Epidermal melanocyte (primary cell): Measurements from ENCODE around the gene CYP26B1.

ENCODE experiments used
- DNase-seq: peaks from one replicate; pipeline ENCODE4 v3.0.0; 2011; ENCODE audit warnings: low spot score; ENCODE audit not compliant: insufficient read length

CYP26B1 gene

DNA sequence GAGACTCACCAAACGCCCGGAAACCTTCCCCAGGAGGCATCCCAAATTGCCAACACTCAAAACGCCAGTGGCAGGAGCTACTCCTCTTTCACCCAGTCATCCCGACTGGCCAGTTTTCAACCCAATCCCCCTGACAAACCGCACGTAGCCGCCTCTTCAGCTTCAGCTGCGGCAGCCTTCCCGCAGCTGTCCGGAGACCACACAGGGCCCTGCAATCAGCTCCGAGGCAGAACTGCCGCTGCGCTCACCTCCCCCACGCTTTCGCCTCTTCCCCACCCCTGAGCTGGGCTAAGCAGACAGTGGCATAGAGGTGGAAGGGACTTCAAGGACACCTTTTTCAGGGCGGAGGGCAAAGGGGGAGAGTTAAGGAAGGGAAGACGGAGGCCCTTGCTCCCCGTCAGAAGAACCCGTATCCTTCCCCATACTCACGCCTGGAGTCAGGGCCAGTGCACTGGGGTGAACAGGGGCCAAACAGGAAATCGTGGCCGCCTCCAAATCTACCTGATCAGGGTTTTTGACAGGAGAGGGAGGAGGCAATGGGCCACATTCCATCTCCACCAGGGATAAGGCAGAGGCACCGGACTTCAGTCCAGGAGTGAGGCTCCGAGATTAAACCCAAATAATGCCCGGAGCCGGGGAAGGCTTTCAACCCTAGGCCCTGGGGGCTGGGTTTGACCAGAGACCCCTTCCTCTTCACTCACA lies 16.9 kb downstream of the CYP26B1 start:
- no peak for DNase-seq

DNA sequence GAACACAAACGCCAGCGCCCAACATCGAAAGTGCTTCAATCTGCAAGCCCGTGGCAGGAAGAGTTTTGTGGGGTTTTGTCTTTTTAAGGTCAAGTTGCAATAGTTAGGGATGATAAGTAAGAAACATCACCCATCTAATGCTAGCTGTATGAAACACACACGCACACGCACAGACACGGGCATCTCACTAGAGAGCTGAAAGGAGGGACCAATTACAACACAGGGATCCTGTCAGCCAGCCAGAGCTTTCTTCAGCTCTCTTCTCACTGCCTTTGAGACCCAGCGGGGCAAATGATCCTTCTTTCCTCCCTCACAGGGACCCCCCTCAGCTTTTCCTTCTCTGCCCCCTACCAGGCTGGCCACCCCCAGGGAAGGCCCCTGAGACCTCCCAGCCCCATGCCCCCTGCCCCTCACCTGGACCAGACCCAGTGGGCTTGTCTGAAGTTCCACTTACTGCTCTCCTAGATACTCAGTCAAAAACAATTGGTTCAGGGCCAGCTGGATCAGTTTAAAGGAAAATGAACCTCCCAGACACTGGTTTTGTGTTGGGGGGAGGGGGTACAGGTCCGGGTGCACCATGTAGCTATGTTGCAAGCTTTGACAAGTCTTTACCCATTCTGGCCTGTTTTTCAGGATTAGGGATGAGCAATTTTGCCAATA lies 17.9 kb downstream of the CYP26B1 start:
- DNase-seq, result no peak

DNA sequence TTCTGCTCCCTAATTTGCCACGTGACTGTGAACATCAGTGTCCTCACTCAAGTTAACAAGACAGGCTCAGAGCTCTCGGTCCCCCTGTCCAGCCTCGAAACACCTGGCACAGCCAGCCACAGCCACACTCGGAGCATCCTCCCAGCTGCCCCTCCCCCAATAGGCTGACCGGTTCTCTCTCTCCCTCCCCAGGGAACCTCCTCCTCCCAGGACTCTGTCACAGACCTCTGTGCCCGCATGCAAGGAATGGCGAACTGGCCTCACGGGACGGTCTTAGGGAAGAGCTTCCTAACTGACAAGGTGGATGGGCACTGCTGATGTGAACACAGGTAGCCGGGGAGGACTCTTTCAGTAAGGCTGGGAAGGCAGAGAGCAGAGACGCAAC lies 18.8 kb downstream of the CYP26B1 start:
- DNase-seq, result no peak

DNA sequence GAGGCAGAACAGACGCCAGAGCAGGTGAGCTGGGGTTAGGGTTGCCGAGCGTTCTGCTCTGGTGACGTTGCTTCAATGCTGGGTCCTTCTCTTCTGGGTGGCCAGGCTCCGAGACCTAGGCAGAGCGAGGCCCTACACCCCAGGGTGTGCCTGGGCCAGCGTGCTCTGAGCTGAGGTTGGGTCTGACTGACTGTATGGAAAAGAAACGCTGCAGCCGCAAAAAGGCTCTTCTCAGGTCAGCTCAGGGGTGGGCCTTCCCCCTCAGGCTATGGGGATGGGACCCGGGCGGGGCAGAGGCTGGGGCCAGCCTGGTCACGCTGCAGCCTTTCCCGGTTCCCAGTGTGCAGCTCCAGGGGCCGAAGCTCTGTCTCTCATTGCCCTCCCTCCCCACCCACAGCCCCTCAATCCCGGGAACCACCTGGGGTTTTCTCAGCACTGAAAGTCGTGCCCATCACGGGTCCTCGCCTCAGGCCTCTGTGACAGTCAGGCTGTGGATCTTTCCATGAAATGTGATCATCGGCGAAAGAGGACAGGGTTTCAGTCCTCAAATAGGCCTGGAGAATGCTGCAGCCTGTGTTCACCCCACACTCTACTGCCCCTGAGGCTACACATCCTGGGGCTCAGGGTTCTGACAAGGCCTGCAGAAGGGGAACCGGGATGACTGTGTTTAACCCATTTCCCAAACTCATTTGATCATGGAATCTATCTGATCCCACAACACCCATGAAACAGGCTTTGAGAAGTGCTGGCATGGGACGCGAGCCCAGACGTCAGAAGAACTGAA lies 19.4 kb downstream of the CYP26B1 start:
- no peak for DNase-seq

DNA sequence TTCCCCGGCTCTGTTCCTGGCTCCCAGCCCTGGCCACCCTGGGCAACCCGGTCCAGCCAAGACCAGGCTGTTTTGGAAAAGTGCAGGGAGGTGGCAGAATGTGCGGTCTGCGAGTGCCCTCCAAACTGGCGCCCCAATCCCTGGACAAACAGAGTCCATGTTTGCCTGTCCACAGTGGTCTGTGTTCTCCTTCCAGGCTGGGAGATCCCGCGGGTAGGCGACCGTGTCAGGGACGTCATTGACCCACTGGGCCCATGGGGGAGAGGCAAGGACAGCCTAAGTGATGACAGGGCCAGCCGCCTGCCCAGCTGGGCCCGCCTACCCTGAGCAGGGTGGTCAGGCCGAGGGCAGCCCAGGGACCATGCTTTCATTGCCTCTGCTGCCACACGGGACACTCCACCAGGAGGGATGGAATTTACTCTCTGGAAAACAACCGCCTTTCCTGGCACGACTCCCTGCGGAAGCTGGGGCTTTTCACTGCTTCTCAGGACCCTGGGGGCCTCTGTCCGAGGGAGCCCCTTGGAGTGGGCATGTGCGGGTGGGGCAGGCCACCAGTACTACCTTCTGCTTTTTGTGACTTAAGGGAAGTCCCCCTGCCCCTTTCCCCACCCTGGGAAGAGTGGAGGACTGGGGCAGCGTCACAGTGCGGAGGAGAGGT lies 20.1 kb downstream of the CYP26B1 start:
- no peak for DNase-seq

DNA sequence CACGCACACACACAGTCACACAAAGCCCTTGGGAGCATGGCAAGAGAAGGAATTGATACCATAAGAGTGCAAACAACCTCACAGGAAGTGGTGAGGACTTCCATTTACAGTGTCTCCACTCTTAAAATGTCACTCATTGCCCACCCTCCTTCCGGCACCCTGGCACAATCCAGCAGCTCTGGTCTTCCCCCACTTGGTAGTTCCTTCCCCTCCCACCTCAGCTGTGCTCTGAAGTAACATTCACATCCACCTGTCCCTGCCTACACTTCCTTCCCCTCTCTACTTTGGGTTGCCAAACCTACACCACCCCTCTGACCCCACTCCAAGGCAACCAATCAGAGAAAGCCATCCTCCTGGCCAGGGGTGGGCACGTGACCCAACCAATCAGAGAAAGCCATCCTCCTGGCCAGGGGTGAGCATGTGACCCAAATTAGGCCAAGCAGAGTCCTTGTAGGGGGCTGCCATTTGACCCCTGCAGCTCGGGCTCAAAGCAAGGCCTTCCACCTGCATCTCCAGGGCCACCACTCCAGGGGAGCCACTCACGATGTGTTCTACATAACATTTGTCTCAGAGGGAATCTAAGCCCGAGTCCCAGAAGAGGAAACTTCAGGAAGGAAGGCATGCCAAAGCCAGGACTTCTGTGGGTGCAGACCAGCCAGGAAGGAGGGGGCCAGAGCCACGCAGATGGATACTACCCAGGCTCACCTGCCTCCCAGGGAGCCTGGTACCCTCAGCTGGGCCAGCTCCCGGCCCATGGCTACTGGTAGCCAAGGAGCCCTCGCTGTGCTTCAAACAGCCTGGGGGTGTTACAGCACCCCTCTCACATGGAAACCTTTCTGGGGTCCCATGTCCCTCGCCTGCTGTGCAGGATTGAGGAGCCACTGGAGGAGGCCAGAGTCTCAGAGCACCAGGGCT lies 21.2 kb downstream of the CYP26B1 start:
- DNase-seq, result no peak

DNA sequence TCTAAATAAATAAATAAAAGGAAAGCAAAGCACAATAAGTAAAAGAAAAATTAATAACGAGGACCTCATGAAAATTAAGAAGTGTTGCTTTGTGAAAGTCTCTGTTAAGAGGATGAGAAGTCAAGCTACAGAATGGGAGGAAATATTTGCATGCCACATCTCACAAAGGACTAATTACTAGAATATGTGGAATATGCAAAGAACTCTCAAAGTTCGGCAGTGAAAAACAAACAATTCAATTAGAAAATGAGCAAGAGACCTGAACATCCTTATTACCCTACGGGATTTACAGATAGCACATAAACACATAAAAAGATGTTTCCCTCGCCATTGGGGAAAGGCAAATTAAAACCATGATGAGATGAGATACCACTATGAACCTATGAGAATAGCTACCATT lies 23.3 kb downstream of the CYP26B1 start:
- no peak for DNase-seq

DNA sequence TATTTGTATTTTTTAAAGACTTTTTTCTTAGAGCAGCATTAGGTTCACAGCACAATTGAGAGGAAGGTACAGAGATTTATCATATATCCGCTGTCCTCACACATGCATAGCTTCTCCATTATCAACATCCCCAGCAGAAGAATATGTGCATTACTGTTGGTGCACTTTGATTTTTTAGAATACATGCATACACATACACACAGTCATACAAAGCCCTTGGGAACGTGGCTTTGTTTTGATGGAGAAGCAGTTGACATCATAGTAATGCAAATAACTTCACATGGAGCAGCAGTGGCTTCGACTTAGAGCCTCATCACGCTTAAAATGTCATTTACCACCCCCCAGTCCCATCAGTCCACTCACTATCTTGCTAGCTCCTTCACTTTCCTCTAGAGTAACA lies 26.5 kb downstream of the CYP26B1 start:
- no peak for DNase-seq

DNA sequence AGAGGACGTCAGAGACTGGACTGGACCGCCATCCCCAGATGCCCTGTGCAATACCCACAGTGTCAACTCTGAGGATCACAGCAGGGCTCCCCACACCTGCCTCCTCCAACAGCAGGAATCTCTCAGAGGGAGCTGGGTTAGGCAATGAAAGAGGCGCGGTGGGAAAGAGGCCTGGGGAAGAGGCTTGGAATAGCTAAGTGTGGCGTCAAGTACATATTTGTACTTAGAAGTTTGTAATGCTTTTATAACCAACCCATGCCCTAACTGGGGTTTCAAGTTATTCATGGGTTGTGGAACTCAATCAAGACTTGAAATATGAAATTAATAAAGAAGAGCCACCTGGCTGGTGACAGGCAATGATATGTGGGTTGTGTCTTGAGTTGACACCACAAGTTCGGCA lies 28.7 kb downstream of the CYP26B1 start:
- DNase-seq, result no peak

DNA sequence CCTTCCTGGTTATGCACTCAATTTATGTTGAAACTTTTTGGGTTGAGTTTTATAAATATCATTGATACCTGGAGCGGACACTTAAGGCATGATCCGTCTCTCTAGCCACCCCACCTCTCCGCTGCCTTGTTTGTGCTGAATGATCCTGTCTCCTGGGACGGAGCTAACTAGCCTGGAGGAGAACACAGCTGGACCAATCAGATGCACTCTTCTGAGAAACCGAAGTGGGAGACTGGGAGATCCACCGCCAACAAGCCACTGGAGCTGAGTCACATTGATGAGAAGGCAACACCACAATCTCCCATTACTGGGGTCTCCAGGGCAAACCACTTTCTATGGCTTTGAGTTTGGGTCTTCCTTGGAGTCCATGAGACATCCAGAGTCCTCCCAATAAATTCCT lies 29.3 kb downstream of the CYP26B1 start:
- DNase-seq, result no peak

DNA sequence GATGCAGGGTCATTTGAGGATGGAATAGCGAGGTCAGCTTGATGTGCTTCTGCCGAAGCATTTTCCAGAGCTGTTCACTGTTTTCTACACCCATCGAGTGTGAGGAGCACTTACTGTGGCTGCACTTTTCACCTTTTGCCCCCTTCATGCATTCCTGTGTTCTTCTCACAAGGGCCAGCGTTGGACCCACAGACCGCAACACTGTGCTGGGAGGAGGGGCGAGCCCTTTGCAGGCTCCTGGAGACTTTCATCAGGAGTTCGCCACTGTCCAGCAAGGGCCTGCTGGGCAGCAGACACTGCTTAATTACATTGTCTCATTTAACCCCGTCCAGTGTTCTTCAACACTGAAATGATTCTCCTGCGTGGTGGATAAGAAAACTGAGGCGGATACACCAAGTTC lies 29.9 kb downstream of the CYP26B1 start:
- no peak for DNase-seq

DNA sequence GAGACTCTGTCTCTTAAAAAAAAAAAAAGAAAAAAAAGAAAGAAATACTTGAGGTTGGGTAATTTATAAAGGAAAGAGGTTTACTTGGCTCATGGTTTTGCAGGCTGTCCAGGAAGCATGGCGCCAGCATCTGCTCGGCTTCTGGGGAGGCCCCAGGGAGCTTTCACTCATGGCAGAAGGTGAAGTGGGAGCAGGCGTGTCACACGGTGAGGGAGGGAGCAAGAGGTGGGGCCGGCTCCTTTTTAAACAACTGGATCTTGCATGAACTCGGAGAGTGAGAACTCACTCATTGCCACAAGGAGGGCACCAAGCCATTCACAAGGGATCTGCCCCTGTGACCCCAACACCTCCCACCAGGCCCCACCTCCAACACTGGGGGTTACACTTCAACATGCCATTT lies 30.6 kb downstream of the CYP26B1 start:
- DNase-seq, result no peak

DNA sequence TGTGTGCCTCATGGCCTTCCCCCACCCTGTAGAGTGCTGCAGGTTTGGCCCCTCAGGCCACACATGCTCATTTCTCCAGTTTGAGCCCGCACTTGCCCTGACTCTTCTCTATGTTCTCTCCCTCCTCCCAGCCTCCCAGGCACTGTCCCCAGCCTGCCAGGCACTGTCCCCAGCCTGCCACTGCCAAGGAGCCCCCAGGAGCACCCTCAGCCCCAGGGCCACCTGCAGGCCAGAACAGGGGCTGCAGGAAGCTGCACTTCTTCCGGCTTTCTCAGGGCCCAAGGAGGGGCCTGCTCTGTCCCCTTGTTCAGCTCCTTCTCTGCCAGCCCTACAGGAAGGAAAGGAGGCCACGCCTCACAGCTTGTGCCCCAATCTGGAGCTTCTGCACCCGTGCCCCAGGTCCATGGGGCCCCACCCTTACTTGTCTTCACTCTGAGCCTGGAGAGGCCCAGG lies 31.6 kb downstream of the CYP26B1 start:
- DNase-seq, result no peak

DNA sequence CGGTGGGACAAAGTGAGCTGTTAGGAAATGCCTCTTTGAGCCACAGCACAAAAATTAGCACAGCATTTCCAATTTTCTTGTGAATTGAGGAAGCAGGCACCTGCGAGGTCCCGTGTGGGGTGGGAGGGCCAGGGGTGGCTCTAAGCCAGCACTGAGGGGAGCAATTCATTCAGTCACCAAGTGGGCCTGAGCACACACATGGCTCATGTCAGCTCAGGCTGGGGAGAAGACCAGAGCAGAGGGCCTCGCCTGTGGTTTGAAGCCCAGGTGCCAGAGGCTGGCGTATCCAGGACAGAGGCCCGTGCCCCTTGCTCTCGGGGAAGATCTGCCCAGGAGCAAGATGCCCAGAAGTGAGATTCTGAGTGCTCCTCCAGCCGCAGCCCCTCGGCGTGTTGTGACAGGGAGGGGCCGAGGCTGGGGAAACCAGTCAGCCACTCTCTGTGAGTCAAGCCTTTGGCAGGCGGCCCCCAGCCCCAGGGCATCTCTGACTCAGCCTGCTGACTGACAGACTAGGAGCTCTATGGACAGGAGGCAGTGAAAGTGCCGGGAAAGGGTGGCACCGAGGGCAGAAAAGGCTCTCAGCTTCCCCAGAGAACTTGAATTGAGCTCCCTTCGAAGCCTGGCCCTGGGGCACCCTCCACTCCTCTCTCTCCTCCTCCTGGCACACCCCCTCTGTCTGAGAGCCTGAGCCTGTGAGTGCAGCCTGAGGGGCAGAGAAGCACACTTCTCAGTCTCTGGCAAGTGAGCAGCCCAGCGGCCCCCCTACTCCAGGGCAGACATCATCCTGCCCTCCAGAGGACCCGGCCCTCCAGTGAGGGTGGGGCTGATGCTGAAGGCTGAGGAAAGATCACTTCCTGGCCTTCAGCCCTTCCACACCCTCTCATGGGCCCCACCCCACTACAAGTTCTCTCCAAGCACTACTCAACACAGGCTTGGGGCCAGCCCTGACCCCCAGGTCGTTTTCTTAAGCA lies 32.3 kb downstream of the CYP26B1 start:
- peak; percentile 74 for DNase-seq

DNA sequence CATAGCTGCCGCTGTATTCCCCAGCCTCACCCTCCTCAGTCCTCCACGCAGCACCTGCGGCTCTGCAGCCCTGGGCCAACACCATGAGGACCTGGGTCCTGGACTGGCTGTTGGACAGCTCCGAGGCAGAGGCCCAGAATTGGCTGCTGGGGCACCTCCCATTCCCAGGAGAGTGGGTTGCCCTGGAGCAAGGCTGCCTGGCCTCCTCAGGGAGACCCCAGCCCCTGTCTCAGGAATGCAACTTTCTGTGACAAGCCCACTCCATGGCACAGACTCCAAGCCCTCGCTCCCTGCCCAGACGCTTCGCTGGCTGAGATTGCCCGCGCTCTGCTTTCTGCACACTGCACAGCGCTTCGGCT lies 33.0 kb downstream of the CYP26B1 start:
- no peak for DNase-seq

DNA sequence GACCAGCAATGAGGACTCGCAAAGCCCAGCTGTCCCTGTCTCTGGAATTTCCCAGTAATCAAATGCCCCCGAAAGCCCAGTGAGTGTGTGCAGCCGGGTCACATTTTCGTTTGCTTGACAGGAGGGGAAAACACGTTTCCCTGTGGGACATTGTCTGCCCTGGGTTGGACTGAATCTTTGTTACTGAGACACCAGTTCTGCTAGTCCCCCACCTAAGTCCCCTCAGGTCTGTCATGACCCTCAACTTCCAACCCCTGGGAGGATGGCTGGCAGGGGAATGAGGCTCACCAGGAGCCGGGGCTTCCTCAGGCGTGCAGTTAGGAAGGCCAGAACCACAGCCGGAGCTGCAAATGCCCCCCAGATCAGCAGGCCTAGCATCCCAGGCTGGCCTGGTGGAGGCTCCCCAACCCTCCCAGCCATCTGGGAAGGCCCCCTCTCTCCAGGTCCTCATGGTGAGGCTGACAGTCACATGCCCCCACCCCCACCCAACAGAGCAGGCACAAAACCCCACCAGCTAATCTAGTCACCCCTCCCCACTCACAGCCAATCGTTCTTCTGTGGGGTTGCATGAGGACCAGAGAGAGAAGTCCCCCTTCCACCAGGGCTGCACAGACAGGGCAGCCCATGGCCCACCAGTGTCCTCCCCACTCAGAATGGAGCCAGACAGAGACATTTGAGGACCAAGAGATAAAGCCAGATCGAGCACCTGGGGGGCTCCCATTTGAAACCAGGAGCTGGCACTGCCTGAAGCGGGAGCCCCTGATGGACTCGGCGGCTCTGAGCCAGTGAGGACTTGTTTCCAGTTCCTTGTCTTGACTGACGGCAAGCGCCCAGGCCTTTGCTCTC lies 33.6 kb downstream of the CYP26B1 start:
- DNase-seq, result no peak

DNA sequence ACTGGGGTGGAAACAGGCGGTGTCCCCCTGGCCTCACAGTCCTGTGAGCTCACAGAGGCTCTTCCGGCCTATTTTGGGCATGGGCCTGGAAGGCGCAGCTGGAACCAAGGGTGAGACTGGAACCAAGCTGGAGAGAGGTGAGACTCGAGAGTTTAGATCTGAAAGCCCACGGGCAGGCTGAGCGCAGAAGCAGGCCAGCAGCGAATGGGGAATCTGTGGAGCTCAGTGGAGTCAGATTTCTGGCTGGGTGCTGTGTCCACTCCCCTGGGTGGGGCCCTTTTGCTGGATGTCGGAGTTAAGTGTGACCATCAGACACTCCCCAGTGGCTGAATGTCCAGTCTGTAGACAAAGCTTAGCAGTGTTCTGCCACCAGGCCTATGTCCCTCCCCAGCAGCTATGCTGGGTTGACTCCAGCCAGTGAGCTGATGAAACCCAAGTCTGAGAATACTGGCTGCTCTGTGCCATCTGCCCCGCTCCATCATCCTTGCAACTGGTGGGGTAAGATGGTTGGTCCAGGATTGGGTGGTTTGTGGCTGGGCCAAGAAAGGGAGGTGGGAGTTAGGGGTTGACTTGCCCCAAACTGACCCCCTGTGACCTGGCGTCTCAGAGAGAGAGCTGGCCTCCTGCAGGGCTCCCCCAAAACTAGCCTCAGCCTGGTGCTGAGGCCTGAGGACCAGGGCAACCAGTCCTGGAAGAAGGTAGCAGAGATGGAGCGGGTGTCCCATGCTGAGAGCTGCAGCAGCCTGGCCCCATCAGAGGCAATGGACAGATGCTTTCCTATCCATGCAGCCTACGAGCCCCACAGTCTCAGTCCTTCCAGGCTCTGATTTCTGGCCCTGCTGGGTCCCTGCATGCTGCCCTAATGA lies 34.4 kb downstream of the CYP26B1 start:
- DNase-seq, result no peak

DNA sequence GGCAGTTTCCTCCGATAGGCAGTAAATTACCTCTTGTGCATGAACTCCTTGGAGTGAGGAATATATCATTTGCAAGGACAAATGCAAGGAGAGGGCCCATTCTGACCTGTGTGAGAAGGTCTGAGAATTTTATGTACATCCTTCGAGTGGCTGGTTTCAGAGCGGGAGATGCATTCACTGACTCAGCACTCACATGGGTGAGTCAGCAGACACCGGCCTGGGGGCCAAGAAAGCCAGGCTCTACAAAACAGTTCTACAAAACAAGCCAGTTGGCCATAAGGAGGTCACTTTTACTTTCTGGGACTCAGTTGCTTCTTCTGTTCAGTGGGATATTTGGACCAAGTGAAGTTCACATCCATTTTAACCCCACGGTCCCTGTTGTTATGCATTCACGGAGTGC lies 35.3 kb downstream of the CYP26B1 start:
- no peak for DNase-seq
